ENCODE data around the gene ZRANB1. TPM values are rescaled to one million over a fixed set of nuclear protein-coding genes. Genes with fewer than 3 reads are reported as not detected.

Gene ZRANB1
- total RNA-seq, 1 donor from 2014 or later: 18.7 TPM

DNA sequence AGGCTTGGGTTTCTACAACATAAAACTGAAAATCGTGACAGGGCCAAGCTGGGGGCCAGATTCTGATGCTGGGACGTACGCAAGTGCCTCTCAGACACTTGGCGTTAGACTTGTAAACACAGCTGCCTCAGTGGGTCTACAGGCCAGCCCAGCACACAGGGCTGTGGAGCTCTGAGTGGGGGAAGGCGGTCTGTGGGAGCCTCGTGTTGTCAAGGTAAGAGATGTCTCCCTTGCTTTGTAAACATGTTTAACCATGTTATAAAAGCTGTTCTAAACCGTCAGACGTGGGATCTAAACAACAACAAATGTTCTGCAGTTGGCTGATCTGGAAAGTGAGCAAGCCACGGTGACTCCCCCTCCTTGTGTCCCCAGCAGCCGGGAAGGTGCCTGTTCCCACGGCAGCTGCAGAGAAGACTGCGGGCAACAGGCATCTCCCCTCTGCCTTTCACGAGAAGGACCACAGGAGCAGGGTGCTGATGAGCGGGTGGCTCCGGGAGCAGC is 67.8 kb downstream of the ZRANB1 start:
- TF ChIP-seq, protein P1, sequence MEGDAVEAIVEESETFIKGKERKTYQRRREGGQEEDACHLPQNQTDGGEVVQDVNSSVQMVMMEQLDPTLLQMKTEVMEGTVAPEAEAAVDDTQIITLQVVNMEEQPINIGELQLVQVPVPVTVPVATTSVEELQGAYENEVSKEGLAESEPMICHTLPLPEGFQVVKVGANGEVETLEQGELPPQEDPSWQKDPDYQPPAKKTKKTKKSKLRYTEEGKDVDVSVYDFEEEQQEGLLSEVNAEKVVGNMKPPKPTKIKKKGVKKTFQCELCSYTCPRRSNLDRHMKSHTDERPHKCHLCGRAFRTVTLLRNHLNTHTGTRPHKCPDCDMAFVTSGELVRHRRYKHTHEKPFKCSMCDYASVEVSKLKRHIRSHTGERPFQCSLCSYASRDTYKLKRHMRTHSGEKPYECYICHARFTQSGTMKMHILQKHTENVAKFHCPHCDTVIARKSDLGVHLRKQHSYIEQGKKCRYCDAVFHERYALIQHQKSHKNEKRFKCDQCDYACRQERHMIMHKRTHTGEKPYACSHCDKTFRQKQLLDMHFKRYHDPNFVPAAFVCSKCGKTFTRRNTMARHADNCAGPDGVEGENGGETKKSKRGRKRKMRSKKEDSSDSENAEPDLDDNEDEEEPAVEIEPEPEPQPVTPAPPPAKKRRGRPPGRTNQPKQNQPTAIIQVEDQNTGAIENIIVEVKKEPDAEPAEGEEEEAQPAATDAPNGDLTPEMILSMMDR (IDR thresholded peaks at IDR 0.05): no peak
- H3K4me3 ChIP-seq: no peak overlapping the region
- H3K9me3 ChIP-seq: no peaks in the 10 kb centered on the region
- peaks cover 29% of the 10 kb centered on the region for H3K36me3 ChIP-seq
- peaks cover 20% of the 10 kb centered on the region for H3K4me1 ChIP-seq
- DNase-seq: peak; percentile 37
- intact Hi-C loops (cut with DNase I): no loop called here
- ATAC-seq: no peak
- H3K27ac ChIP-seq: no peak overlapping the region
- H3K27me3 ChIP-seq (ENCODE audit: low read depth): no peaks in the 10 kb centered on the region

DNA sequence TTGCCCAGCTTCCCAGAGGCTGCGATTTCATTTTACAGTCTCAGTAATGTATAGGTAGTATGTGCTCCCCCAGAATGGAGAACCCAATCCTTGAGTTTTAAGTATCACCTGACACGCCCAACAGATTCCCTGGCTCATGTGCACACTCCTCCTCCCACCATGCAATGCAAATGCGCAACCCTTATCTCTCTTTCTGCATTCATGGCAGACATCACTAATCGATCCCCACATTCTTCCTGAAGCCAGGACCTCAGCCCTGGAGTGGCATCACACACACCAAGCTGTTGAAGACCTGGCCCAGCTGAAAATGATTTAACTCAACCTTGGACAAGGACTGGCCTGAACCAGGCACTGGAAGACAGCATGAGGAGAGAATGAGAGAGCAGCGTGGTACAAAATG is 68.4 kb downstream of the ZRANB1 start:
- H3K27ac ChIP-seq: no peak overlapping the region

DNA sequence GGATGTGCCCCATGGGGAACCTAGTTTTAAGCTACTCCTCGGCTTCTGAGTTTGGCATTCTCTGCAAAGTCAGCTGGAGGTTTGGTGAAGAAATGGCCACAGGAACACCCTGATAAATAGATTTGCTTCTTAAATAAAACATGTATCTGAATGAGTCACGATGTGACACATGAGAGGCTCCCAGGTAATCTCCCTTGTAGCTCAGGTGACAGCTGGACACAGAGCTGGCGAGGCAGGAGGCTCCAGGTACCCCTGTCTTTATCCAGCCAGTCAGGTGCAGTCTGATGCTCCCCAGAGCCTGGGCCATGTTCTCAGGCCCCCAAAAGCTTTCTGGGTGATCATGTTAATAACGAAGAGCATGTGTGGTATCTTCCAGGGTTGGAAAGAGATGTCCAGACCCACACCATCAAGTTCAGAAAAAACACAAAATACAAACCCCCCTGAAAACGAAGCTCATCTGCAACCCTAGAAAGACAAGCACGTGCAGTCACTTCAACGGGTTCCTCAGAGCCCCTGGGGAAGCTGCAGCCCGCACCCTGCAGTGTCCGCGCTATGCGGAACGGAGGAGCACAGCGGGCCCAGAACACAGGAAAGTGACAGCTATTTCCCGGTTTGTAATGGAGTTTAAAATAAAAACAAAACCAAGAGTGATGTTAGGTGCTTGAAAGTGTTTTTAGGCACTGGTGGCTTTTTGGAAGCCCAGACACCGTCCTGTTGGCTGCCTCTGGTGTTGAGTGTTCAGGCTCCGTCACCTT is 69.4 kb downstream of the ZRANB1 start:
- H3K9me3 ChIP-seq: no peaks in the 10 kb centered on the region
- no peak overlapping the region for H3K27ac ChIP-seq
- TF ChIP-seq, protein P1 (IDR thresholded peaks at IDR 0.05): no peak
- no peak overlapping the region for H3K4me3 ChIP-seq
- DNase-seq (peak; percentile 27), ATAC-seq (no peak)
- peaks cover 15% of the 10 kb centered on the region for H3K36me3 ChIP-seq
- intact Hi-C loops (cut with DNase I): no loop called here
- no peaks in the 10 kb centered on the region for H3K27me3 ChIP-seq (ENCODE audit: low read depth)
- peaks cover 36% of the 10 kb centered on the region for H3K4me1 ChIP-seq

More for the DNA sequence above, 68.4 kb downstream of the ZRANB1 start:
- H3K27me3 ChIP-seq (ENCODE audit: low read depth): no peaks in the 10 kb centered on the region
- no peak overlapping the region for H3K4me3 ChIP-seq
- TF ChIP-seq, protein P1 (IDR thresholded peaks at IDR 0.05): no peak
- H3K9me3 ChIP-seq: no peaks in the 10 kb centered on the region
- ATAC-seq (no peak), DNase-seq (no peak)
- H3K36me3 ChIP-seq: peaks cover 23% of the 10 kb centered on the region
- intact Hi-C loops (cut with DNase I): no loop called here
- peaks cover 27% of the 10 kb centered on the region for H3K4me1 ChIP-seq

DNA sequence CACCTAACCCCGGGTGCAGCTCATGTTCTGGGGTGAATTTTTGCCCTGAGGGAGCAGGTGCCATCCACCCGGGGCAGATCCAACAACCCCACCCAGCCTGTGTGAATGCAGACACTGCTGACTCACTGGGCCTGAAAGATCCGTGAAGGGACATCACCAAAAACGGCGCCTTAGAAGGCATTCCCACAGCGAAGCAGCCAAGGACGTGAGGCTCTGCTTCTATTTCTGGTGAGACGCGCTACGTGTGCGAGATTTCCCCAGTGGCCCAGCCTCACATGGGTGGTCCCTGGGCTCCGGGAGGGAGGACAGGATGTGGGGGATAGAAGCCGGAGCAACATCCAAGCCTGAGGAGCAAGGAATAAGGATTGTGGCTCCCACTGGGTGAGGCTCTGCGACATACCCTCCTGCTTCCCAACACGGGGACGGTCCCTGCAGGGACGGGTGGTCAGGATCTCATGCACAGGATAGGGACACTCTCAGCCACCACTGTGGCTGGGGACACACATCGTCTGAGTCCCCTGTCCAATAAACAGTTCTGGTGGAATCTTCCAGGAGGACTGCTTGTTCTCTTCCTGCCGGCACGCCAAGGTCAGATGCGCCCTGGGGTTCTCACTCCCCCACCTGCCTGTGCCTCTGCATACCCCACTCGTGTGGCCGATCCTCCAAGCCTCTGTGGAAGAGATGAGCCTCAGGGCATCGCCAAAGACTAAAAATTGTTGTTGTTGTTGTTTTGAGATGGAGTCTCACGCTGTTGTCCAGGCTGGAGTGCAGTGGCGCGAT is 70.2 kb downstream of the ZRANB1 start:
- intact Hi-C loops (cut with DNase I): no loop called here
- ATAC-seq (no peak), DNase-seq (peak; percentile 26)
- H3K27me3 ChIP-seq (ENCODE audit: low read depth): no peaks in the 10 kb centered on the region
- no peak overlapping the region for H3K27ac ChIP-seq
- H3K4me3 ChIP-seq: no peak overlapping the region
- TF ChIP-seq, protein P1 (IDR thresholded peaks at IDR 0.05): no peak
- H3K4me1 ChIP-seq: peaks cover 35% of the 10 kb centered on the region
- H3K36me3 ChIP-seq: peaks cover 7% of the 10 kb centered on the region
- H3K9me3 ChIP-seq: no peaks in the 10 kb centered on the region

DNA sequence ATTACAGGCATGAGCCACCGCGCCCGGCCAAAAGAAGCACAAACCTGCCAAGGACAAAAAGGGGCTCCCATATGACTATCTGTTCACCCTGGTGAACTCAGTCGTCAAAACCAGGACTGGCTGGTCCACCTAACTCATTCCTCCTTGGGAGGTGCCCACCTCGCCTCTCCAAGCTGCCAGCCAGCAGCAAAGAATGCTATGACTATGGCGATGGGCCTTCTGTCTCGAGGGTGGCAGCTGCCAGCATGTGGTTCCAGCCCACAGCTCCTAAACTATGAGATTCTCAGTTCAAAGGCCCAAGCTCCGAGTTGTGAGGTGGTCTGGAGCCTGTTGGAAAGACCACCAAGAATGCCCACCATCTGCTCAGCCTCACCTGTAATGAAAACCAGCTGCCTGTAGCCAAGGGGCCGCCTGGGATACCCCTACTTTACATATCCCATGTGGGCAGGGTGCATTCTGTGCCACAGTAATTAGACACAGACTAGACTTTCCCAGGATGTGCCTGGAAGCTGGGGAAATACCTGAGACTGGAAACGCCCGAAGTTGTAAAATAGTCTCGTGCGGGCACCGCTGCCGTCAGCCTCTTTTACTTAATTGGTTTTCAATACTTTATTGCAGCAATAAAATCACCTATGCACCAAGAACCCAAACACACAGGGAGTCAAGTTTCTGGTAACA is 71.1 kb downstream of the ZRANB1 start:
- Histone ChIP-seq H3K4me3 (no peak overlapping the region), H3K27me3 (ENCODE audit: low read depth) (no peaks in the 10 kb centered on the region), H3K4me1 (peaks cover 43% of the 10 kb centered on the region), H3K27ac (no peak overlapping the region), H3K36me3 (peaks cover 6% of the 10 kb centered on the region), H3K9me3 (no peaks in the 10 kb centered on the region)
- TF ChIP-seq, protein P1 (IDR thresholded peaks at IDR 0.05): no peak
- ATAC-seq: no peak
- intact Hi-C loops (cut with DNase I): no loop called here
- peak; percentile 19 for DNase-seq

Data from lower lobe of right lung (tissue), 2 donors.